ENCODE data around the gene WEE1. TPM values are rescaled to one million over a fixed set of nuclear protein-coding genes. Genes with fewer than 3 reads are reported as not detected.
A peak's percentile ranks its signal among the peaks of the same experiment; 100 is the strongest.

The WEE1 gene
- total RNA-seq, 2 donors from 2014 or later: 31.0 to 33.1 TPM

DNA sequence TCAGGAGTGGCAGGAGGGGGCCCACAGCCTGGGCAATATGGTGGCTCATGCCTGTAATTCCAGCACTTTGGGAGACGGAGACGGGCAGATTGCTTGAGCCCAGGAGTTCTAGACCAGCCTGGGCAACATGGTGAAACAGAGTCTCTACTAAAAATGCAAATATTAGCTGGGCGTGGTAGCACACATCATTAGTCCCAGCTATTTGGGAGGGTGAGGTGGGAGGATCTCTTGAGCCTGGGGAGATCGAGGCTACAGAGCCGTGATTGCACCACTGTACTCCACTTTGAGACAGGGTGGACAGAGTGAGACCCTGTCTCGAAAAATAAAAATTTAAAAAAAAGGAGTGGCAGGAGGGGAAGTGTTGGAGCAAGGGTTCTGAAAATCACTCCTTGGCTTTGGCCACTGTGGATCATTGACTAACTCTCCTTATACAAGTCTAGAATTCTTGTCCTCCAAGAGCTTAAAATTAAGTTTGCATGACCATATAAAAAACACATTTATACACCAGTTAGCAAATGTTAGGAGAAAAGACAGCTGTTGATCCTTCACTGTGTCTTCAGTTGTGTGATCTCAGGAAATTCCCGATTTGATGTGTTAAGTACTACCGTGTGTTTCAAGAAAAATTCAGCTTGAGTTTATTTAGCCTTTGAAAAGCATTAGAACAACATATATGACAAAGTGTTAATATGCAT lies 2.3 kb upstream of the WEE1 start:
- H3K4me1 ChIP-seq (replicated peaks): peaks cover 14% of the 10 kb centered on the region
- H3K27me3 ChIP-seq (replicated peaks; ENCODE audit: insufficient read depth): no peaks in the 10 kb centered on the region
- H3K4me3 ChIP-seq: no peak overlapping the region
- 92% methylated on average over 8 of the region's 8 CpGs for WGBS
- TF ChIP-seq, protein P1, sequence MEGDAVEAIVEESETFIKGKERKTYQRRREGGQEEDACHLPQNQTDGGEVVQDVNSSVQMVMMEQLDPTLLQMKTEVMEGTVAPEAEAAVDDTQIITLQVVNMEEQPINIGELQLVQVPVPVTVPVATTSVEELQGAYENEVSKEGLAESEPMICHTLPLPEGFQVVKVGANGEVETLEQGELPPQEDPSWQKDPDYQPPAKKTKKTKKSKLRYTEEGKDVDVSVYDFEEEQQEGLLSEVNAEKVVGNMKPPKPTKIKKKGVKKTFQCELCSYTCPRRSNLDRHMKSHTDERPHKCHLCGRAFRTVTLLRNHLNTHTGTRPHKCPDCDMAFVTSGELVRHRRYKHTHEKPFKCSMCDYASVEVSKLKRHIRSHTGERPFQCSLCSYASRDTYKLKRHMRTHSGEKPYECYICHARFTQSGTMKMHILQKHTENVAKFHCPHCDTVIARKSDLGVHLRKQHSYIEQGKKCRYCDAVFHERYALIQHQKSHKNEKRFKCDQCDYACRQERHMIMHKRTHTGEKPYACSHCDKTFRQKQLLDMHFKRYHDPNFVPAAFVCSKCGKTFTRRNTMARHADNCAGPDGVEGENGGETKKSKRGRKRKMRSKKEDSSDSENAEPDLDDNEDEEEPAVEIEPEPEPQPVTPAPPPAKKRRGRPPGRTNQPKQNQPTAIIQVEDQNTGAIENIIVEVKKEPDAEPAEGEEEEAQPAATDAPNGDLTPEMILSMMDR (IDR thresholded peaks at IDR 0.05): no peak
- TF ChIP-seq POLR2AphosphoS5 (IDR thresholded peaks at IDR 0.05): no peak
- no peak for TF ChIP-seq POLR2A (IDR thresholded peaks at IDR 0.05)
- no peak for DNase-seq (ENCODE audit: low spot score)
- intact Hi-C loops (cut with DNase I): loop anchor here (10.0 kb wide), 1 partner anchor 734 kb away; the partner anchor contains the start of gene ADM
- H3K36me3 ChIP-seq: no peaks in the 10 kb centered on the region
- no peak overlapping the region for H3K27ac ChIP-seq
- no peaks in the 10 kb centered on the region for H3K9me3 ChIP-seq

- TF ChIP-seq POLR2A (IDR thresholded peaks at IDR 0.05): no peak
- no peak for TF ChIP-seq POLR2AphosphoS5 (IDR thresholded peaks at IDR 0.05)
- TF ChIP-seq, protein P1 (IDR thresholded peaks at IDR 0.05): no peak
- peaks cover 11% of the 10 kb centered on the region for H3K4me1 ChIP-seq (replicated peaks)
These were observed 1.7 kb upstream of the WEE1 start for GRCh38 chr11:9571763-9572115.

DNA sequence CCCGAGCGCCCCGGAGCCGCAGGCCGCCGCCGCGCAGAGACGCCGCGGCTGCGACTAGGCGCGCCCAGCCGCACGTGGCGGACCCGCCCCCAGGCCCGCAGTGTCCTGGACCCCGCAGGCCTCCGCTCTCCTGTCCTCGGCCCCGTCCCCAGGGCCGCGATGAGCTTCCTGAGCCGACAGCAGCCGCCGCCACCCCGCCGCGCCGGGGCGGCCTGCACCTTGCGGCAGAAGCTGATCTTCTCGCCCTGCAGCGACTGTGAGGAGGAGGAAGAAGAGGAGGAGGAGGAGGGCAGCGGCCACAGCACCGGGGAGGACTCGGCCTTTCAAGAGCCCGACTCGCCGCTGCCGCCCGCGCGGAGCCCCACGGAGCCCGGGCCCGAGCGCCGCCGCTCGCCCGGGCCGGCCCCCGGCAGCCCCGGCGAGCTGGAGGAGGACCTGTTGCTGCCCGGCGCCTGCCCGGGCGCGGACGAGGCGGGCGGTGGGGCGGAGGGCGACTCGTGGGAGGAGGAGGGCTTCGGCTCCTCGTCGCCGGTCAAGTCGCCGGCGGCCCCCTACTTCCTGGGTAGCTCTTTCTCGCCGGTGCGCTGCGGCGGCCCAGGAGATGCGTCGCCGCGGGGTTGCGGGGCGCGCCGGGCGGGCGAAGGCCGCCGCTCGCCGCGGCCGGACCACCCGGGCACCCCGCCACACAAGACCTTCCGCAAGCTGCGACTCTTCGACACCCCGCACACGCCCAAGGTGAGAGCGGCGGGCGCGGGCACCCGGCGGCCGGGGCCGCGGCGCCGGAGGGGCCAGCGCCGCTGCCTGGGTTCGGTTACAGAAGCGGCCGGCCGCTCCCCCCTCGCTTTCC lies 528 bp downstream of the WEE1 start:
- intact Hi-C loops (cut with DNase I): loop anchor here (2.0 to 10.0 kb wide), 2 partner anchors 39 to 731 kb away; partner anchors contain the start of gene ADM
- H3K36me3 ChIP-seq: no peaks in the 10 kb centered on the region
- no peaks in the 10 kb centered on the region for H3K27me3 ChIP-seq (replicated peaks; ENCODE audit: insufficient read depth)
- H3K27ac ChIP-seq: peak overlapping the region; percentile 93 to 99
- TF ChIP-seq, protein P1 (IDR thresholded peaks at IDR 0.05): no peak
- TF ChIP-seq POLR2AphosphoS5 (IDR thresholded peaks at IDR 0.05) (no peak), POLR2A (IDR thresholded peaks at IDR 0.05) (no peak)
- no peaks in the 10 kb centered on the region for H3K9me3 ChIP-seq
- H3K4me3 ChIP-seq: peak overlapping the region; percentile 77
- under 1% methylated on average over 47 of the region's 122 CpGs for WGBS
- DNase-seq (ENCODE audit: low spot score): no peak
- peaks cover 5% of the 10 kb centered on the region for H3K4me1 ChIP-seq (replicated peaks)

More at GRCh38 chr11:9571763-9572115, 1.7 kb upstream of the WEE1 start:
- DNase-seq (ENCODE audit: low spot score): no peak
- Histone ChIP-seq H3K9me3 (no peaks in the 10 kb centered on the region), H3K27ac (no peak overlapping the region), H3K4me3 (no peak overlapping the region), H3K36me3 (no peaks in the 10 kb centered on the region), H3K27me3 (replicated peaks; ENCODE audit: insufficient read depth) (no peaks in the 10 kb centered on the region)
- 91% methylated on average over 6 of the region's 6 CpGs for WGBS
- intact Hi-C loops (cut with DNase I): loop anchor here (10.0 kb wide), 1 partner anchor 733 kb away; the partner anchor contains the start of gene ADM

DNA sequence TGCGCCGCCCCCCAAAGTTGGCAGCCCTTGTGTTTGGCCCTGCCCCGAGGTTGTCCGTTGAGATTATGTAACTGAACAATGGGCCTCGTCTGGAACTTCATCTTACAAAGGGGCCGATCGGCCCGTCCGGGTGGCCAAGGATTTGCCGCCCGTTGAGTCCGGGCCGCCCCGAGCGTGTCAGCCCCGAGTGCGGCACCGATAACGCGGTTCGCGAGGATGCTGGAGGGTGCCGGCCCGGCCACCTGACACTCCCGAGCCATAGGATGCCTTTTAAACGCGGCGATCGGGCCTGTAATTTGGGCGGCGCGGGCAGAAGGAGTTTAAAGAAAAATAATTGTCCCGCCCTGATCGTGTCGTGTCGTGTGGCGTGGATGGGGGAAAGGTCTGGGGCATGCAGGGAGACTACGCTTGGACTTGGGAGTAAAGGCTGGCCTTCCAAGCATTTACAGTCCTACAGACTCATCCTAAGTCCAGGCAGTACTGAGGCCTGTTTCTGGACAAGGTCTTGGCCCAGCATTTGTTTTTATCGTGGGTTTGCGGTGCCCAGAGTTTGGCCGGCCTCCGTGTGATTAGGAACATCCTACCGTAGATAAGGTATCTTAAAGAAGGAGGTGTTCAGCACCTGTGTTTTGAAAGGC lies 1.3 kb downstream of the WEE1 start:
- peak; percentile 27 for DNase-seq (ENCODE audit: low spot score)
- peaks cover 3% of the 10 kb centered on the region for H3K4me1 ChIP-seq (replicated peaks)
- TF ChIP-seq POLR2A (IDR thresholded peaks at IDR 0.05): no peak
- no peaks in the 10 kb centered on the region for H3K27me3 ChIP-seq (replicated peaks; ENCODE audit: insufficient read depth)
- 0% methylated on average over 40 of the region's 43 CpGs for WGBS
- H3K4me3 ChIP-seq: peak overlapping the region; percentile 77
- H3K9me3 ChIP-seq: no peaks in the 10 kb centered on the region
- intact Hi-C loops (cut with DNase I): loop anchor here (2.0 to 10.0 kb wide), 3 partner anchors 38 to 730 kb away; partner anchors contain the start of gene ADM
- no peaks in the 10 kb centered on the region for H3K36me3 ChIP-seq
- H3K27ac ChIP-seq: peak overlapping the region; percentile 93 to 99
